ENCODE measurements around the gene RHO.
A peak's percentile ranks its signal among the peaks of the same experiment; 100 is the strongest.

Gene RHO

DNA sequence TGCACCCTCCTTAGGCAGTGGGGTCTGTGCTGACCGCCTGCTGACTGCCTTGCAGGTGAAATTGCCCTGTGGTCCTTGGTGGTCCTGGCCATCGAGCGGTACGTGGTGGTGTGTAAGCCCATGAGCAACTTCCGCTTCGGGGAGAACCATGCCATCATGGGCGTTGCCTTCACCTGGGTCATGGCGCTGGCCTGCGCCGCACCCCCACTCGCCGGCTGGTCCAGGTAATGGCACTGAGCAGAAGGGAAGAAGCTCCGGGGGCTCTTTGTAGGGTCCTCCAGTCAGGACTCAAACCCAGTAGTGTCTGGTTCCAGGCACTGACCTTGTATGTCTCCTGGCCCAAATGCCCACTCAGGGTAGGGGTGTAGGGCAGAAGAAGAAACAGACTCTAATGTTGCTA is 2.4 kb downstream of the RHO start:
- Mint-ChIP-seq H3K9me3 (no peaks in the 10 kb centered on the region), H3K27ac (no peak overlapping the region), H3K4me1 (peaks cover 54% of the 10 kb centered on the region), H3K4me3 (no peak overlapping the region), H3K36me3 (ENCODE audit: low read depth) (no peaks in the 10 kb centered on the region), H3K27me3 (ENCODE audit: low read depth, poor library complexity) (peaks cover 19% of the 10 kb centered on the region)
- DNase-seq, result no peak
- TF ChIP-seq, protein P1, sequence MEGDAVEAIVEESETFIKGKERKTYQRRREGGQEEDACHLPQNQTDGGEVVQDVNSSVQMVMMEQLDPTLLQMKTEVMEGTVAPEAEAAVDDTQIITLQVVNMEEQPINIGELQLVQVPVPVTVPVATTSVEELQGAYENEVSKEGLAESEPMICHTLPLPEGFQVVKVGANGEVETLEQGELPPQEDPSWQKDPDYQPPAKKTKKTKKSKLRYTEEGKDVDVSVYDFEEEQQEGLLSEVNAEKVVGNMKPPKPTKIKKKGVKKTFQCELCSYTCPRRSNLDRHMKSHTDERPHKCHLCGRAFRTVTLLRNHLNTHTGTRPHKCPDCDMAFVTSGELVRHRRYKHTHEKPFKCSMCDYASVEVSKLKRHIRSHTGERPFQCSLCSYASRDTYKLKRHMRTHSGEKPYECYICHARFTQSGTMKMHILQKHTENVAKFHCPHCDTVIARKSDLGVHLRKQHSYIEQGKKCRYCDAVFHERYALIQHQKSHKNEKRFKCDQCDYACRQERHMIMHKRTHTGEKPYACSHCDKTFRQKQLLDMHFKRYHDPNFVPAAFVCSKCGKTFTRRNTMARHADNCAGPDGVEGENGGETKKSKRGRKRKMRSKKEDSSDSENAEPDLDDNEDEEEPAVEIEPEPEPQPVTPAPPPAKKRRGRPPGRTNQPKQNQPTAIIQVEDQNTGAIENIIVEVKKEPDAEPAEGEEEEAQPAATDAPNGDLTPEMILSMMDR (IDR thresholded peaks at IDR 0.05), result no peak

GRCh38 chr3:129531699-129532098 is 3.3 kb downstream of the RHO start:
- no peak for DNase-seq
- peaks cover 22% of the 10 kb centered on the region for H3K27me3 Mint-ChIP-seq (ENCODE audit: low read depth, poor library complexity)
- no peak overlapping the region for H3K4me3 Mint-ChIP-seq
- no peaks in the 10 kb centered on the region for H3K36me3 Mint-ChIP-seq (ENCODE audit: low read depth)
- no peaks in the 10 kb centered on the region for H3K9me3 Mint-ChIP-seq
- no peak overlapping the region for H3K27ac Mint-ChIP-seq
- H3K4me1 Mint-ChIP-seq, result peaks cover 47% of the 10 kb centered on the region
- TF ChIP-seq, protein P1 (IDR thresholded peaks at IDR 0.05), result no peak

GRCh38 chr3:129532261-129532660 is 3.8 kb downstream of the RHO start:
- Mint-ChIP-seq H3K4me1 (peaks cover 41% of the 10 kb centered on the region), H3K27ac (no peak overlapping the region), H3K9me3 (no peaks in the 10 kb centered on the region), H3K27me3 (ENCODE audit: low read depth, poor library complexity) (peaks cover 22% of the 10 kb centered on the region), H3K36me3 (ENCODE audit: low read depth) (no peaks in the 10 kb centered on the region), H3K4me3 (no peak overlapping the region)
- no peak for DNase-seq
- TF ChIP-seq, protein P1 (IDR thresholded peaks at IDR 0.05), result no peak

- Mint-ChIP-seq H3K36me3 (ENCODE audit: low read depth) (no peaks in the 10 kb centered on the region), H3K9me3 (no peaks in the 10 kb centered on the region)
- TF ChIP-seq, protein P1 (IDR thresholded peaks at IDR 0.05), result no peak
Measured at GRCh38 chr3:129533406-129533805, 5.0 kb downstream of the RHO start.

GRCh38 chr3:129534428-129535027 is 6.1 kb downstream of the RHO start:
- DNase-seq, result no peak
- TF ChIP-seq, protein P1 (IDR thresholded peaks at IDR 0.05), result no peak
- H3K9me3 Mint-ChIP-seq, result no peaks in the 10 kb centered on the region
- H3K27me3 Mint-ChIP-seq (ENCODE audit: low read depth, poor library complexity), result peaks cover 30% of the 10 kb centered on the region
- peak overlapping the region; percentile 62 for H3K27ac Mint-ChIP-seq
- peaks cover 41% of the 10 kb centered on the region for H3K4me1 Mint-ChIP-seq
- H3K4me3 Mint-ChIP-seq, result no peak overlapping the region
- no peaks in the 10 kb centered on the region for H3K36me3 Mint-ChIP-seq (ENCODE audit: low read depth)

More at GRCh38 chr3:129533406-129533805, 5.0 kb downstream of the RHO start:
- no peak overlapping the region for H3K4me3 Mint-ChIP-seq
- DNase-seq, result no peak
- H3K27me3 Mint-ChIP-seq (ENCODE audit: low read depth, poor library complexity), result peaks cover 30% of the 10 kb centered on the region
- H3K4me1 Mint-ChIP-seq, result peaks cover 35% of the 10 kb centered on the region
- no peak overlapping the region for H3K27ac Mint-ChIP-seq

GRCh38 chr3:129535075-129535474 is 6.6 kb downstream of the RHO start:
- Mint-ChIP-seq H3K27ac (no peak overlapping the region), H3K4me3 (no peak overlapping the region)
- TF ChIP-seq, protein P1 (IDR thresholded peaks at IDR 0.05), result no peak

More at GRCh38 chr3:129535075-129535474, 6.6 kb downstream of the RHO start:
- Mint-ChIP-seq H3K36me3 (ENCODE audit: low read depth) (no peaks in the 10 kb centered on the region), H3K4me1 (peaks cover 41% of the 10 kb centered on the region), H3K9me3 (no peaks in the 10 kb centered on the region), H3K27me3 (ENCODE audit: low read depth, poor library complexity) (peaks cover 30% of the 10 kb centered on the region)
- DNase-seq, result no peak

Data from nephron progenitor cell (in vitro differentiated cells).